NCI-H1930 (cell line): ENCODE data around the gene RASL12.
A peak's percentile ranks its signal among the peaks of the same experiment; 100 is the strongest.
"Not testable (repeated sequence)": the region's sequence is repeated elsewhere in the genome, so short reads cannot be mapped to it uniquely, and the experiment has no call there.

Experiments used
- DNase-seq, 2 experiments: peaks; one replicate each; lab custom pipeline; 2025; lab: John Stamatoyannopoulos, UW

The RASL12 gene

GRCh38 chr15:65055201-65055870 lies 12.5 kb downstream of the RASL12 start:
- DNase-seq, result no peak

GRCh38 chr15:65054333-65055200 lies 13.2 kb downstream of the RASL12 start:
- no peak for DNase-seq

GRCh38 chr15:65052956-65053355 lies 14.8 kb downstream of the RASL12 start:
- DNase-seq, result no peak

- no peak for DNase-seq
Observed at GRCh38 chr15:65051266-65051665, 16.5 kb downstream of the RASL12 start.

GRCh38 chr15:65050270-65050669 lies 17.5 kb downstream of the RASL12 start:
- DNase-seq, result no peak

GRCh38 chr15:65049418-65049840 lies 18.4 kb downstream of the RASL12 start:
- peak; percentile 86 to 91 for DNase-seq

GRCh38 chr15:65048241-65048640 lies 19.6 kb downstream of the RASL12 start:
- no peak for DNase-seq

- DNase-seq, result no peak
Observed at GRCh38 chr15:65044724-65045481, 22.9 kb downstream of the RASL12 start, which contains the start of gene SLC51B. SLC51B (plus strand) TSS chr15:65045387; CDS start chr15:65050005, 4,618 bp downstream.

- DNase-seq, result not testable (repeated sequence)
Observed at GRCh38 chr15:65044218-65044617, 23.6 kb downstream of the RASL12 start.

- DNase-seq, result no peak
Observed at GRCh38 chr15:65042776-65043327, 24.9 kb downstream of the RASL12 start.

- no peak for DNase-seq
Observed at GRCh38 chr15:65041787-65042186, 26.0 kb downstream of the RASL12 start.

- no peak for DNase-seq
Observed at GRCh38 chr15:65040461-65040860, 27.3 kb downstream of the RASL12 start.

GRCh38 chr15:65038836-65039235 lies 29.0 kb downstream of the RASL12 start:
- no peak for DNase-seq

GRCh38 chr15:65038428-65038827 lies 29.4 kb downstream of the RASL12 start:
- no peak for DNase-seq

- no peak for DNase-seq
Observed at GRCh38 chr15:65037309-65037708, 30.5 kb downstream of the RASL12 start.

GRCh38 chr15:65034719-65035118 lies 33.1 kb downstream of the RASL12 start:
- no peak for DNase-seq

- DNase-seq, result peak in 1 of 2 experiments; percentile 6
Observed at GRCh38 chr15:65033659-65034269, 34.0 kb downstream of the RASL12 start.

GRCh38 chr15:65032801-65033537 lies 34.8 kb downstream of the RASL12 start:
- peak; percentile 9 to 45 for DNase-seq

GRCh38 chr15:65029736-65030208 lies 38.0 kb downstream of the RASL12 start:
- no peak for DNase-seq

GRCh38 chr15:65028921-65029735 lies 38.7 kb downstream of the RASL12 start, which contains the start of gene MTFMT:
MTFMT (minus strand) TSS chr15:65029639; CDS start chr15:65029613, 26 bp downstream.
- DNase-seq, result peak; percentile 49 to 74
